ENCODE measurements around the gene GALNT1.

DNA sequence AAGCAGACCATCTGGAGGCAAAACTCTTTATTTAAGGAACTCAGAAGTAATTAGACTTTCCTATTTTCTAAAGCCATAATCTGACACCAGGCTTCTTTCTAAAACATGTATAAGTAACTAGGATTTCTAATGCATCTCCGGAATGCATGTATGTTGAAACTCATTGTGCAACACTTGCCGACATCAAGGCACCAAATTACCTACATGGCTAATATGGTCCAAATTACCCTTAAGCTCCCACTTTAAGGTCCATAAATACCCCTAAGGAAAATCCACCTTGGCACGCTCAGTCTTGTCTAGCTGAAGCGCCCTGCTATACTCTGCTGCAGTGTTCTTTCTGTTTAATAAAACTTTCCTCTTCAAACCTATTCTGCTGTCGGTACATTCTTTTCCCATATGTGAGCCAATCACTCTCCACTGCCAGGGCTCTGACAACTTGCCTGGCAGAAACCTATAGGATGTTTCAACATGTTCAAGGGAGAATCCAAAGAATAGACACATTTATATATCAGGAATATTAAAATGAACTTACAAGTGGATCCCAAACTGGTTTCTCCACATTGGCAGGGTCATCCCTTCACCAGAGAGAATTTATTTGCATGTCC is 171.9 kb downstream of the GALNT1 start:
- TF ChIP-seq, protein P1, sequence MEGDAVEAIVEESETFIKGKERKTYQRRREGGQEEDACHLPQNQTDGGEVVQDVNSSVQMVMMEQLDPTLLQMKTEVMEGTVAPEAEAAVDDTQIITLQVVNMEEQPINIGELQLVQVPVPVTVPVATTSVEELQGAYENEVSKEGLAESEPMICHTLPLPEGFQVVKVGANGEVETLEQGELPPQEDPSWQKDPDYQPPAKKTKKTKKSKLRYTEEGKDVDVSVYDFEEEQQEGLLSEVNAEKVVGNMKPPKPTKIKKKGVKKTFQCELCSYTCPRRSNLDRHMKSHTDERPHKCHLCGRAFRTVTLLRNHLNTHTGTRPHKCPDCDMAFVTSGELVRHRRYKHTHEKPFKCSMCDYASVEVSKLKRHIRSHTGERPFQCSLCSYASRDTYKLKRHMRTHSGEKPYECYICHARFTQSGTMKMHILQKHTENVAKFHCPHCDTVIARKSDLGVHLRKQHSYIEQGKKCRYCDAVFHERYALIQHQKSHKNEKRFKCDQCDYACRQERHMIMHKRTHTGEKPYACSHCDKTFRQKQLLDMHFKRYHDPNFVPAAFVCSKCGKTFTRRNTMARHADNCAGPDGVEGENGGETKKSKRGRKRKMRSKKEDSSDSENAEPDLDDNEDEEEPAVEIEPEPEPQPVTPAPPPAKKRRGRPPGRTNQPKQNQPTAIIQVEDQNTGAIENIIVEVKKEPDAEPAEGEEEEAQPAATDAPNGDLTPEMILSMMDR (IDR thresholded peaks at IDR 0.05), result no peak
- no peak for TF ChIP-seq POLR2A (IDR thresholded peaks at IDR 0.05)
